Panc1 (cell line): Measurements from ENCODE around the gene APOL5. TPM values are rescaled to one million over a fixed set of nuclear protein-coding genes. Genes with fewer than 3 reads are reported as not detected.
"Not testable (repeated sequence)": the region's sequence is repeated elsewhere in the genome, so short reads cannot be mapped to it uniquely, and the experiment has no call there.

Experiments used
- ATAC-seq: fragments of 200-7000 bp; cut with Tn5 transposase; 2 replicates; pipeline ENCODE4 v1.9.1; 2020; ENCODE audit warnings: mild to moderate bottlenecking, moderate library complexity
- BruUV-seq: library from RNA; stranded (reverse); fragments of 400-500 nt; replicated peaks from 2 replicates; lab custom pipeline; 2021; lab: Mats Ljungman, UMichigan
- CTCF ChIA-PET: fragments of 300-600 bp; sonication (Branson Sonifier 250); formaldehyde crosslinking; loops from one replicate; lab custom pipeline; 2022; ENCODE audit warnings: antibody characterized with exemption; lab: Charles Lee
- POLR2A ChIA-PET: fragments of 300-600 bp; sonication (Branson Sonifier 250); formaldehyde crosslinking; loops from one replicate; lab custom pipeline; 2022; ENCODE audit warnings: antibody characterized with exemption; lab: Charles Lee
- DNase-seq: peaks from one replicate; pipeline ENCODE4 v3.0.0-alpha.2; 2010; ENCODE audit warnings: low read depth, low spot score
- H3K27ac ChIP-seq: 2 replicates; pipeline ENCODE4 v1.5.1; 2011; ENCODE audit warnings: mild to moderate bottlenecking, low read length, inconsistent platforms
- H3K27me3 ChIP-seq: fragments of 200-500 bp; sonication (Bioruptor generic); 2 replicates; pipeline ENCODE4 v1.6.0; 2014; ENCODE audit warnings: low read length, inconsistent platforms; ENCODE audit not compliant: control insufficient read depth, insufficient read depth
- H3K36me3 ChIP-seq: fragments of 200-500 bp; sonication (Bioruptor generic); 2 replicates; pipeline ENCODE4 v1.5.1; 2014; ENCODE audit warnings: inconsistent platforms, mild to moderate bottlenecking, low read length, moderate library complexity; ENCODE audit not compliant: control insufficient read depth, insufficient read depth
- H3K4me1 ChIP-seq: 2 replicates; pipeline ENCODE4 v1.5.1; 2011; ENCODE audit warnings: inconsistent platforms, mild to moderate bottlenecking, low read length, moderate library complexity; ENCODE audit not compliant: control insufficient read depth, insufficient read depth
- H3K4me3 ChIP-seq, 2 experiments: 2 replicates each; pipeline ENCODE4 v1.5.1; 2011 to 2012; ENCODE audit warnings: low read depth in 2 of 2, low read length in 2 of 2, mild to moderate bottlenecking in 2 of 2, inconsistent platforms in 1 of 2, moderate library complexity in 1 of 2
- H3K9me3 ChIP-seq: fragments of 200-500 bp; sonication (Bioruptor generic); 2 replicates; pipeline ENCODE4 v1.5.1; 2014; ENCODE audit warnings: low read depth, mild to moderate bottlenecking, inconsistent platforms, low read length, moderate library complexity; ENCODE audit not compliant: control insufficient read depth, insufficient read depth
- CTCF ChIP-seq: fragments of 450-650 bp; IDR thresholded peaks from 2 replicates; pipeline ENCODE4 v1.5.1; 2017; ENCODE audit warnings: mild to moderate bottlenecking
- POLR2AphosphoS5 ChIP-seq: IDR thresholded peaks from 2 replicates; pipeline ENCODE4 v1.6.1; 2012; ENCODE audit warnings: mild to moderate bottlenecking, low read depth, low read length, moderate library complexity
- REST ChIP-seq, 2 experiments: IDR thresholded peaks; 2 replicates each; pipeline ENCODE4 v1.6.1; 2011 to 2012; ENCODE audit warnings: low read depth in 2 of 2, control low read depth in 1 of 2, low read length in 1 of 2, mild to moderate bottlenecking in 1 of 2, moderate library complexity in 1 of 2; ENCODE audit not compliant: insufficient read depth in 1 of 2
- SIN3A ChIP-seq: IDR thresholded peaks from 2 replicates; pipeline ENCODE4 v1.6.1; 2012; ENCODE audit warnings: low read depth, mild to moderate bottlenecking, low read length, moderate library complexity, borderline replicate concordance; ENCODE audit not compliant: insufficient read depth
- TCF7L2 ChIP-seq: IDR thresholded peaks from 2 replicates; pipeline ENCODE4 v1.6.1; 2011; ENCODE audit warnings: mild to moderate bottlenecking, low read depth, low read length, inconsistent platforms
- in situ Hi-C: cut with HindIII; loops from 2 replicates; pipeline ENCODE4 v1.10.0; 2016; ENCODE audit warnings: low sequenced_read_pairs, low pct_unique_long_range_greater_than_20kb
- intact Hi-C: fragments of 100-400 bp; cut with micrococcal nuclease; formaldehyde crosslinking; loops from one replicate; pipeline ENCODE4 v1.10.0; 2022; ENCODE audit not compliant: unreplicated experiment
- total RNA-seq: library from RNA; stranded (reverse); gene quantifications from one replicate; pipeline ENCODE4 v1.2.1, GENCODE V29; 2021; ENCODE audit not compliant: unreplicated experiment

Gene APOL5
- total RNA-seq, 1 experiment from 2014 or later = not detected

- DNase-seq = no peak
- no TSS peak for BruUV-seq
- no peaks in the 10 kb centered on the region for H3K27me3 ChIP-seq
- H3K9me3 ChIP-seq = no peaks in the 10 kb centered on the region
- H3K27ac ChIP-seq = no peak overlapping the region
- no peak overlapping the region for H3K4me3 ChIP-seq
- no peak for ATAC-seq
- POLR2A ChIA-PET = no interaction called here
- CTCF ChIA-PET = interaction anchor here (0.5 to 0.6 kb wide), 2 partner anchors 251 to 385 kb away, joined by 4 to 9 read pairs; no protein-coding TSS in a partner anchor
- intact Hi-C loops (no loop called here), in situ Hi-C loops (no loop called here)
- H3K36me3 ChIP-seq = no peaks in the 10 kb centered on the region
- TF ChIP-seq SIN3A (no peak), REST (IDR thresholded peaks at IDR 0.05; ENCODE audit: insufficient read depth in 1 of 2, low read depth in 2 of 2, low read length in 1 of 2) (no peak), TCF7L2 (no peak), CTCF (no peak), POLR2AphosphoS5 (no peak)
- H3K4me1 ChIP-seq = 0 out of 2 replicates have a peak, but pooled peaks cover 3% of the 10 kb centered on the region
Observed at GRCh38 chr22:35677460-35678187, 40.0 kb upstream of the APOL5 start.

GRCh38 chr22:35678836-35679235 lies 38.8 kb upstream of the APOL5 start:
- Histone ChIP-seq H3K4me3 (no peak overlapping the region), H3K4me1 (0 out of 2 replicates have a peak, but pooled peaks cover 3% of the 10 kb centered on the region), H3K27ac (no peak overlapping the region), H3K36me3 (no peaks in the 10 kb centered on the region), H3K9me3 (no peaks in the 10 kb centered on the region), H3K27me3 (no peaks in the 10 kb centered on the region)
- no peak for TF ChIP-seq TCF7L2
- TF ChIP-seq REST (IDR thresholded peaks at IDR 0.05; ENCODE audit: insufficient read depth in 1 of 2, low read depth in 2 of 2, low read length in 1 of 2) = no peak
- TF ChIP-seq POLR2AphosphoS5 = no peak
- no peak for TF ChIP-seq SIN3A
- TF ChIP-seq CTCF = no peak
- BruUV-seq = no TSS peak
- DNase-seq (no peak), ATAC-seq (no peak)
- intact Hi-C loops (no loop called here), in situ Hi-C loops (no loop called here)
- ChIA-PET POLR2A (no interaction called here), CTCF (no interaction called here)

- H3K27me3 ChIP-seq, BruUV-seq, ATAC-seq, intact Hi-C loops, in situ Hi-C loops, H3K36me3 ChIP-seq, H3K4me1 ChIP-seq, H3K9me3 ChIP-seq, H3K4me3 ChIP-seq, POLR2A ChIA-PET, H3K27ac ChIP-seq, DNase-seq: not testable (repeated sequence)
- CTCF ChIA-PET = interaction anchor here (0.6 kb wide), 1 partner anchor 311 kb away, joined by 3 read pairs; no protein-coding TSS in a partner anchor
Observed at GRCh38 chr22:35679492-35679891, 38.2 kb upstream of the APOL5 start.
